B cell (primary cell): ENCODE data around the gene ZFYVE16. TPM values are rescaled to one million over a fixed set of nuclear protein-coding genes. Genes with fewer than 3 reads are reported as not detected.

Source experiments
- ATAC-seq: fragments of 200-7000 bp; cut with Tn5 transposase; one replicate; pipeline ENCODE4 v1.10.0; 2021; ENCODE audit warnings: low read depth, mild to moderate bottlenecking, moderate number of reproducible peaks, moderate library complexity
- CTCF ChIA-PET: fragments of 350-600 bp; sonication (Branson Sonifier 250); formaldehyde crosslinking; loops from one replicate; lab custom pipeline; 2021; ENCODE audit warnings: antibody characterized with exemption, inconsistent platforms; lab: Charles Lee
- POLR2A ChIA-PET: fragments of 350-600 bp; sonication (Branson Sonifier 250); formaldehyde crosslinking; loops from one replicate; lab custom pipeline; 2021; ENCODE audit warnings: antibody characterized with exemption; lab: Charles Lee
- DNase-seq: peaks from one replicate; pipeline ENCODE4 v3.0.0; 2013
- H2AFZ ChIP-seq: 2 replicates; pipeline ENCODE4 v1.6.1; 2012; ENCODE audit warnings: mild to moderate bottlenecking, low read depth, low read length; ENCODE audit not compliant: insufficient read depth, poor library complexity, severe bottlenecking
- H3K27ac ChIP-seq, 2 donors: 1 replicate in 1 of 2; 2 replicates in 1 of 2; pipeline ENCODE4 v1.5.1; 2012 to 2013; ENCODE audit warnings: low read length in 2 of 2, mild to moderate bottlenecking in 2 of 2, moderate library complexity in 1 of 2
- H3K27me3 ChIP-seq, 4 experiments: fragments of 200-600 bp in 1 of 4; sonication (generic) in 1 of 4; replicated peaks in 1 of 4; 1 replicate in 2 of 4; 2 replicates in 2 of 4; pipeline versions ENCODE4 v1.6.1 to v1.7.0; 2013 to 2016; ENCODE audit warnings: low read length in 3 of 4, mild to moderate bottlenecking in 2 of 4, mixed read lengths in 1 of 4, moderate library complexity in 1 of 4; ENCODE audit not compliant: insufficient read depth in 4 of 4, control insufficient read depth in 3 of 4; ENCODE audit errors: control extremely low read depth in 1 of 4
- H3K36me3 ChIP-seq, 2 experiments: replicated peaks in 1 of 2; 1 replicate in 1 of 2; 2 replicates in 1 of 2; pipeline versions ENCODE4 v1.6.1 to v1.7.1; 2013; ENCODE audit warnings: low read length in 1 of 2; ENCODE audit not compliant: insufficient read depth in 2 of 2, control insufficient read depth in 1 of 2; ENCODE audit errors: control extremely low read depth in 1 of 2, extremely low read depth in 1 of 2
- H3K4me1 ChIP-seq, 2 donors: fragments of 200-600 bp in 1 of 2; sonication (generic) in 1 of 2; 1 replicate in 1 of 2; 2 replicates in 1 of 2; pipeline versions ENCODE4 v1.5.1 to v1.6.1; 2013 to 2017; ENCODE audit warnings: low read length in 2 of 2; ENCODE audit not compliant: control insufficient read depth in 2 of 2, insufficient read depth in 2 of 2
- H3K4me2 ChIP-seq: replicated peaks from 2 replicates; pipeline ENCODE3; 2012; ENCODE audit warnings: mild to moderate bottlenecking, low read depth, low read length; ENCODE audit not compliant: poor library complexity, severe bottlenecking
- H3K4me3 ChIP-seq, 5 experiments: fragments of 200-600 bp in 1 of 5; sonication (generic) in 1 of 5; 1 replicate in 3 of 5; 2 replicates in 2 of 5; pipeline versions ENCODE4 v1.5.1 to v1.7.0; 2011 to 2016; ENCODE audit warnings: low read length in 4 of 5, mild to moderate bottlenecking in 4 of 5, low read depth in 2 of 5, control low read depth in 1 of 5, moderate library complexity in 1 of 5; ENCODE audit not compliant: insufficient read depth in 1 of 5; ENCODE audit errors: control extremely low read depth in 1 of 5, extremely low read depth in 1 of 5
- H3K79me2 ChIP-seq: fragments of 200-600 bp; sonication (generic); one replicate; pipeline ENCODE4 v1.6.0; 2016; ENCODE audit warnings: low read length; ENCODE audit not compliant: control insufficient read depth, insufficient read depth
- H3K9ac ChIP-seq: fragments of 200-600 bp; sonication (generic); 2 replicates; pipeline ENCODE4 v1.6.1; 2017; ENCODE audit warnings: mild to moderate bottlenecking, low read length, moderate library complexity
- H3K9me3 ChIP-seq, 3 donors: one replicate each; pipeline versions ENCODE4 v1.6.1 to v1.7.1; 2013; ENCODE audit warnings: low read length in 2 of 3; ENCODE audit not compliant: control insufficient read depth in 2 of 3, insufficient read depth in 1 of 3; ENCODE audit errors: control extremely low read depth in 1 of 3
- H4K20me1 ChIP-seq: 2 replicates; pipeline ENCODE4 v1.6.0; 2012; ENCODE audit warnings: mild to moderate bottlenecking, low read length; ENCODE audit not compliant: insufficient read depth, control insufficient read depth, poor library complexity, severe bottlenecking
- H3K27ac Mint-ChIP-seq: one replicate; pipeline ENCODE4 v1.8.0; 2021; ENCODE audit warnings: mixed read lengths
- H3K27me3 Mint-ChIP-seq: one replicate; pipeline ENCODE4 v1.8.0; 2021; ENCODE audit warnings: mixed read lengths
- H3K4me1 Mint-ChIP-seq: one replicate; pipeline ENCODE4 v1.8.0; 2021; ENCODE audit warnings: mixed read lengths
- H3K4me3 Mint-ChIP-seq: one replicate; pipeline ENCODE4 v1.8.0; 2021; ENCODE audit warnings: mixed read lengths
- H3K9me3 Mint-ChIP-seq: one replicate; pipeline ENCODE4 v1.8.0; 2022; ENCODE audit warnings: mixed read lengths; ENCODE audit not compliant: insufficient read depth
- EZH2 ChIP-seq: IDR thresholded peaks from 2 replicates; pipeline ENCODE4 v1.6.1; 2012; ENCODE audit warnings: borderline replicate concordance, low read depth, mild to moderate bottlenecking, moderate library complexity, low read length; ENCODE audit not compliant: insufficient read depth, poor library complexity, severe bottlenecking
- WGBS: methylation state at CpG from one replicate; pipeline ENCODE4 v1.1.5; 2013; ENCODE audit warnings: missing lambda C conversion rate; ENCODE audit not compliant: insufficient coverage; 5-methylcytosine and 5-hydroxymethylcytosine counted together
- intact Hi-C: fragments of 100-400 bp; cut with micrococcal nuclease; formaldehyde crosslinking; loops from one replicate; pipeline ENCODE4 v1.10.0; 2022
- polyA plus RNA-seq: library from polyadenylated mRNA; depleted of rRNA; stranded (reverse); fragments of >200 nt; gene quantifications from 2 replicates; pipeline ENCODE4 v1.2.3, GENCODE V29; 2012
- total RNA-seq, 2 donors: library from RNA; stranded (reverse); fragments of 120-200 nt in 1 of 2; gene quantifications; 1 replicate in 1 of 2; 2 replicates in 1 of 2; pipeline versions ENCODE4 v1.2.3 to v1.2.4, GENCODE V29; 2013 to 2022
- TF ChIP-seq, protein P1 (sequence below): fragments of 200-600 bp; IDR thresholded peaks from one replicate; pipeline ENCODE4 v1.8.0; 2022; ENCODE audit warnings: antibody characterized with exemption, mild to moderate bottlenecking

Gene ZFYVE16
- total and polyA plus RNA-seq, 2 donors (not counting 1 experiment from before 2014, with no cell fraction given), result 4.7 to 38.3 TPM

DNA sequence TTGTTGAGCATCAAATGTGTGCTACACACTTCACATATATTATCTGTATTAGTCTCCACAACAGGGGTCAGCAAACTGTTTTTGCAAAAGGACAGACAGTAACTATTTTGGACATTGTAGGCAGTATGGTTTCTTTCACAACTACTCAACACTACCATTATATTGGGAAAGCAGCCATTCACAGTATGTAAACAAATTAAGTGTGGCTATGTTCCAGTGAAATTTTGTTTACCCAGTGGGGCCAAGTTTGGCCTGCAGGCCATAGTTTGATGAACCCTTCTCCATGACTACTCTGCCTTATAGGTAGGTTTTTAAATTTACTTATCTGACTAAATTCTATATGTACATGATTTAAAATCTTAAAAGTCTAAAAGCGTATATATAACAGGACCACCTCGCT, 67.1 kb downstream of the ZFYVE16 start:
- Mint-ChIP-seq H3K27me3 (no peaks in the 10 kb centered on the region), H3K4me1 (no peaks in the 10 kb centered on the region), H3K27ac (no peak overlapping the region), H3K4me3 (no peak overlapping the region), H3K9me3 (peaks cover 3% of the 10 kb centered on the region)
- CTCF ChIA-PET, result no interaction called here
- ATAC-seq (no peak), DNase-seq (no peak)
- no peaks in the 10 kb centered on the region for H3K79me2 ChIP-seq
- no peak overlapping the region for H3K4me2 ChIP-seq
- H2AFZ ChIP-seq, result no peak overlapping the region
- H3K9ac ChIP-seq, result no peak overlapping the region
- no peaks in the 10 kb centered on the region for H3K27me3 ChIP-seq
- H3K4me1 ChIP-seq, result no peaks in the 10 kb centered on the region
- no peak overlapping the region for H3K27ac ChIP-seq
- peaks cover 12 to 18% of the 10 kb centered on the region in 2 experiments for H3K36me3 ChIP-seq
- WGBS, result no CpG with 5 or more reads among the region's 2 CpGs
- POLR2A ChIA-PET, result no interaction called here
- H3K9me3 ChIP-seq, result peaks cover 0 to 13% (median 13%) of the 10 kb centered on the region in 3 donors
- no peaks in the 10 kb centered on the region for H4K20me1 ChIP-seq
- no peak overlapping the region for H3K4me3 ChIP-seq
- intact Hi-C loops, result no loop called here
- no peak for TF ChIP-seq EZH2
- TF ChIP-seq, protein P1, sequence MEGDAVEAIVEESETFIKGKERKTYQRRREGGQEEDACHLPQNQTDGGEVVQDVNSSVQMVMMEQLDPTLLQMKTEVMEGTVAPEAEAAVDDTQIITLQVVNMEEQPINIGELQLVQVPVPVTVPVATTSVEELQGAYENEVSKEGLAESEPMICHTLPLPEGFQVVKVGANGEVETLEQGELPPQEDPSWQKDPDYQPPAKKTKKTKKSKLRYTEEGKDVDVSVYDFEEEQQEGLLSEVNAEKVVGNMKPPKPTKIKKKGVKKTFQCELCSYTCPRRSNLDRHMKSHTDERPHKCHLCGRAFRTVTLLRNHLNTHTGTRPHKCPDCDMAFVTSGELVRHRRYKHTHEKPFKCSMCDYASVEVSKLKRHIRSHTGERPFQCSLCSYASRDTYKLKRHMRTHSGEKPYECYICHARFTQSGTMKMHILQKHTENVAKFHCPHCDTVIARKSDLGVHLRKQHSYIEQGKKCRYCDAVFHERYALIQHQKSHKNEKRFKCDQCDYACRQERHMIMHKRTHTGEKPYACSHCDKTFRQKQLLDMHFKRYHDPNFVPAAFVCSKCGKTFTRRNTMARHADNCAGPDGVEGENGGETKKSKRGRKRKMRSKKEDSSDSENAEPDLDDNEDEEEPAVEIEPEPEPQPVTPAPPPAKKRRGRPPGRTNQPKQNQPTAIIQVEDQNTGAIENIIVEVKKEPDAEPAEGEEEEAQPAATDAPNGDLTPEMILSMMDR, result no peak

DNA sequence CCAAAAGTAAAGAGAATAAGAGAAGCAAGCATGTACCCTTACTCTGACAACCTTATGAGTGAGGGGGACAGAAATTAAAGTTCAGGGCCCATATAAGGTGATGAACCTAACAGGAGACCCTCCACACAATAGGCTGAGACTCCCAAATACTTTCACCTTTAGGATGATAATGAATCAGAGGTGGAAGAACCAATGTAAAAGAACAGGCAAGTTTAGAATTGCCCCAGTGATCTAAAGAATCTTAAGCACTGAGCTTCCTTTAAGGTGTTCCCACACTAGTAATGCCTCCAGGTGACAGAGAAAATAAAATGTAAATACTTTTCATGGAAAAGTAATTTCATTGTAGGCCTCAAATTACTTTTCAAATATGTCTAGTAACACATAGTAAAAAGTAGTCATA, 71.8 kb downstream of the ZFYVE16 start:
- TF ChIP-seq, protein P1, result no peak
- no peak for TF ChIP-seq EZH2
- H4K20me1 ChIP-seq, result no peaks in the 10 kb centered on the region
- no peak overlapping the region for H3K4me2 ChIP-seq
- intact Hi-C loops, result loop anchor here (5.0 kb wide), 1 partner anchor 193 kb away; no protein-coding TSS in a partner anchor
- no peak overlapping the region for H3K9ac ChIP-seq
- peaks cover 3% of the 10 kb centered on the region for H3K27me3 Mint-ChIP-seq
- peaks cover 3 to 9% of the 10 kb centered on the region in 2 experiments for H3K36me3 ChIP-seq
- H3K4me3 ChIP-seq, result no peak overlapping the region
- peaks cover 3 to 25% (median 16%) of the 10 kb centered on the region in 3 donors for H3K9me3 ChIP-seq
- no peaks in the 10 kb centered on the region for H3K4me1 ChIP-seq
- no peak for DNase-seq
- H3K79me2 ChIP-seq, result no peaks in the 10 kb centered on the region
- H2AFZ ChIP-seq, result no peak overlapping the region
- POLR2A ChIA-PET, result no interaction called here
- no peaks in the 10 kb centered on the region for H3K4me1 Mint-ChIP-seq
- H3K9me3 Mint-ChIP-seq, result peaks cover 17% of the 10 kb centered on the region
- H3K27me3 ChIP-seq, result no peaks in the 10 kb centered on the region
- H3K27ac ChIP-seq, result no peak overlapping the region
- CTCF ChIA-PET, result interaction anchor here (1.6 kb wide), 1 partner anchor 13 kb away, joined by 3 read pairs; no protein-coding TSS in a partner anchor
- H3K27ac Mint-ChIP-seq, result no peak overlapping the region
- no peak overlapping the region for H3K4me3 Mint-ChIP-seq
- no peak for ATAC-seq
